GM12878 (cell line): Measurements from ENCODE around the gene WDTC1. TPM values are rescaled to one million over a fixed set of nuclear protein-coding genes. Genes with fewer than 3 reads are reported as not detected.

ENCODE experiments used
- ATAC-seq: fragments of 200-7000 bp; cut with Tn5 transposase; 3 replicates; pipeline ENCODE4 v1.9.1; 2020; ENCODE audit warnings: mild to moderate bottlenecking, moderate library complexity
- BruUV-seq: library from RNA; stranded (reverse); fragments of 400-500 nt; replicated peaks from 2 replicates; lab custom pipeline; 2021; lab: Mats Ljungman, UMichigan
- CTCF ChIA-PET: fragments of 300-600 bp; sonication (Branson Sonifier 250); formaldehyde crosslinking; extraction: SDS; loops from one replicate; lab custom pipeline; 2021; ENCODE audit warnings: inconsistent platforms; lab: Yijun Ruan, JAX
- POLR2A ChIA-PET: fragments of 350-600 bp; formaldehyde crosslinking; extraction: SDS; loops from one replicate; lab custom pipeline; 2021; ENCODE audit warnings: inconsistent platforms; lab: Charles Lee
- RAD21 ChIA-PET: fragments of 300-600 bp; sonication (Branson Sonifier 250); formaldehyde crosslinking; loops from one replicate; lab custom pipeline; 2023; ENCODE audit warnings: antibody characterized with exemption; ENCODE audit not compliant: unreplicated experiment; lab: Charles Lee
- SMC1A ChIA-PET: fragments of 300-600 bp; sonication (Branson Sonifier 250); formaldehyde crosslinking; loops from one replicate; lab custom pipeline; 2023; ENCODE audit not compliant: unreplicated experiment, uncharacterized antibody; lab: Charles Lee
- DNase-seq: peaks from one replicate; pipeline ENCODE4 v3.0.0-alpha.2; 2011; ENCODE audit warnings: low read depth, low spot score
- FAIRE-seq: peaks from 3 replicates; lab custom pipeline; 2011; peaks lifted over from hg19 to GRCh38; lab: Jason Lieb, UNC
- H2AFZ ChIP-seq: 2 replicates; pipeline ENCODE4 v1.6.0; 2011; ENCODE audit warnings: low read depth, low read length, control low read depth; ENCODE audit not compliant: control insufficient read depth
- H3K27ac ChIP-seq: 2 replicates; pipeline ENCODE4 v1.5.1; 2011; ENCODE audit warnings: control low read depth; ENCODE audit not compliant: control insufficient read depth, insufficient read depth
- H3K27me3 ChIP-seq, 2 experiments: replicated peaks in 1 of 2; 2 replicates each; pipeline versions ENCODE4 v1.6.0 to v1.6.1; 2011; ENCODE audit warnings: low read length in 1 of 2; ENCODE audit not compliant: control insufficient read depth in 2 of 2, insufficient read depth in 2 of 2
- H3K36me3 ChIP-seq, 2 experiments: 2 replicates each; pipeline ENCODE4 v1.5.1; 2011; ENCODE audit warnings: low read length in 1 of 2; ENCODE audit not compliant: control insufficient read depth in 2 of 2, insufficient read depth in 2 of 2
- H3K4me1 ChIP-seq: 2 replicates; pipeline ENCODE4 v1.6.1; 2011; ENCODE audit warnings: mild to moderate bottlenecking, low read length, moderate library complexity, mixed read lengths; ENCODE audit not compliant: control insufficient read depth, insufficient read depth
- H3K4me2 ChIP-seq: 2 replicates; pipeline ENCODE4 v1.6.0; 2011; ENCODE audit warnings: control low read depth; ENCODE audit not compliant: control insufficient read depth, insufficient read depth
- H3K4me3 ChIP-seq: fragments of 200-600 bp; sonication (generic); 2 replicates; pipeline ENCODE4 v1.5.1; 2016
- H3K79me2 ChIP-seq: 2 replicates; pipeline ENCODE4 v1.6.0; 2011; ENCODE audit warnings: low read length; ENCODE audit not compliant: control insufficient read depth, insufficient read depth
- H3K9ac ChIP-seq: 2 replicates; pipeline ENCODE4 v1.8.0; 2011; ENCODE audit warnings: low read length, control low read depth, mixed read lengths; ENCODE audit not compliant: control insufficient read depth, insufficient read depth
- H3K9me3 ChIP-seq: replicated peaks from 3 replicates; pipeline ENCODE4 v1.5.1; 2011; ENCODE audit warnings: mild to moderate bottlenecking, low read length; ENCODE audit not compliant: control insufficient read depth, insufficient read depth
- H4K20me1 ChIP-seq: 2 replicates; pipeline ENCODE4 v1.6.0; 2011; ENCODE audit not compliant: control insufficient read depth, insufficient read depth
- HCFC1 ChIP-seq: fragments of 150-350 bp; IDR thresholded peaks from 2 replicates; pipeline ENCODE4 v1.6.1; 2014; ENCODE audit warnings: low read length
- NR2C1 ChIP-seq: fragments of 450-650 bp; IDR thresholded peaks from 2 replicates; pipeline ENCODE4 v1.6.1; 2017; ENCODE audit warnings: antibody characterized with exemption, mild to moderate bottlenecking, moderate library complexity
- POLR2AphosphoS2 ChIP-seq: IDR thresholded peaks from 2 replicates; pipeline ENCODE4 v1.6.1; 2011; ENCODE audit warnings: low read depth, mild to moderate bottlenecking, low read length, improper control_type of control experiment, moderate library complexity
- RCOR1 ChIP-seq: conservative IDR thresholded peaks from 2 replicates; pipeline ENCODE4 v1.6.1; 2012; ENCODE audit warnings: low read depth, low read length, improper control_type of control experiment
- SRF ChIP-seq, 2 experiments: IDR thresholded peaks; 2 replicates each; pipeline ENCODE4 v1.6.1; 2011; ENCODE audit warnings: low read depth in 2 of 2, low read length in 2 of 2, mild to moderate bottlenecking in 1 of 2, moderate library complexity in 1 of 2
- TCF12 ChIP-seq: IDR thresholded peaks from 2 replicates; pipeline ENCODE4 v1.6.1; 2011; ENCODE audit warnings: low read depth, mild to moderate bottlenecking, low read length
- ZBED1 ChIP-seq: IDR thresholded peaks from 2 replicates; pipeline ENCODE4 v1.6.1; 2016; ENCODE audit warnings: borderline replicate concordance
- WGBS: methylation state at CpG from one replicate; pipeline ENCODE4 v1.1.6; 2016; ENCODE audit warnings: low lambda C conversion rate; ENCODE audit not compliant: insufficient replicate concordance, insufficient coverage; ENCODE audit errors: missing lambda C conversion rate; 5-methylcytosine and 5-hydroxymethylcytosine counted together
- in situ Hi-C: fragments of 300-500 bp; cut with MboI; formaldehyde crosslinking; loops from 9 replicates; pipeline ENCODE4 v1.14.3; 2018; ENCODE audit warnings: mixed read lengths
- intact Hi-C: fragments of 100-400 bp; cut with micrococcal nuclease; formaldehyde crosslinking; loops from one replicate; pipeline ENCODE4 v1.14.2; 2022; ENCODE audit not compliant: unreplicated experiment
- polyA plus RNA-seq, 11 experiments: library from polyadenylated mRNA; depleted of rRNA in 4 of 11; unstranded in 6 of 11; stranded (reverse) in 5 of 11; fragments of >200 nt; fragmentation: Nextera tagmentation in 4 of 11; fragmentation: Illumina TruSeq in 1 of 11; extraction: Ambion mirVana in 4 of 11; extraction: Trizol in 1 of 11; gene quantifications; 1 replicate in 1 of 11; 2 replicates in 10 of 11; pipeline versions ENCODE4 v1.2.1 to v1.2.3, GENCODE V29; 2011 to 2016; ENCODE audit warnings: inconsistent platforms in 2 of 11, missing spikeins in 2 of 11, low read depth in 1 of 11
- total RNA-seq, 4 experiments: library from RNA; depleted of rRNA in 3 of 4; stranded (reverse); fragments of >200 nt in 3 of 4; fragmentation: Illumina TruSeq in 1 of 4; extraction: Trizol in 1 of 4; gene quantifications; 2 replicates each; pipeline versions ENCODE4 v1.2.1 to v1.2.3, GENCODE V29; 2013 to 2021
- TF ChIP-seq, protein P1 (sequence below): IDR thresholded peaks from 2 replicates; pipeline ENCODE4 v1.6.1; 2011; ENCODE audit warnings: low read depth, low read length, improper control_type of control experiment, borderline replicate concordance

WDTC1 gene
- total and polyA plus RNA-seq, 10 of the 15 experiments (the other 5 are each of a cell fraction or from before 2014, with no cell fraction given): 0.21 to 28.7 (median 7.6) TPM

DNA sequence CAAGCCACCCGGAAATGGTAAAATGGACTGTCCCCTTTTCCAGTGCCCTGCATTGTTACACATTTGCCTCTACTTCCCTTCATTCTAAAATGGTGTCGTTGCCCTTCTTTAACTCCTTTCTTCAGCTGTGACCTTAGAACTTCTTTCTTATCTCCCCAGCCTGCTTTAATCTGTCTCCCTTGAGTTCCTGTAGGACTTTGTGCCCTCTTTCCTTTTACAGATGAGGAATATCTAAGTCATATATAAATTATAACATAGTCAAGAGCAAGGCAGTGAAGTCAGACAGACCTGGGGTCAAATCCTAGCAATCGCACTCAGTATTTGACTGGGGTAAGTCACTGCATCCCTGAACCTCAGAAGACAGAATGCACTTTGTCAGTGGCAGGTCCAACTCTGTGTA lies 56.1 kb downstream of the WDTC1 start:
- no TSS peak for BruUV-seq
- H3K27ac ChIP-seq: no peak overlapping the region
- SMC1A ChIA-PET: no interaction called here
- no peak overlapping the region for H3K4me2 ChIP-seq
- TF ChIP-seq NR2C1 (no peak), SRF (IDR thresholded peaks at IDR 0.05; ENCODE audit: low read depth in 2 of 2, low read length in 2 of 2) (no peak), ZBED1 (no peak), HCFC1 (no peak), RCOR1 (no peak), TCF12 (no peak), POLR2AphosphoS2 (no peak)
- TF ChIP-seq, protein P1, sequence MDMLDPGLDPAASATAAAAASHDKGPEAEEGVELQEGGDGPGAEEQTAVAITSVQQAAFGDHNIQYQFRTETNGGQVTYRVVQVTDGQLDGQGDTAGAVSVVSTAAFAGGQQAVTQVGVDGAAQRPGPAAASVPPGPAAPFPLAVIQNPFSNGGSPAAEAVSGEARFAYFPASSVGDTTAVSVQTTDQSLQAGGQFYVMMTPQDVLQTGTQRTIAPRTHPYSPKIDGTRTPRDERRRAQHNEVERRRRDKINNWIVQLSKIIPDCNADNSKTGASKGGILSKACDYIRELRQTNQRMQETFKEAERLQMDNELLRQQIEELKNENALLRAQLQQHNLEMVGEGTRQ: no peak
- TF ChIP-seq, all 136 proteins: peak for 0
- ATAC-seq (no peak), DNase-seq (no peak), FAIRE-seq (no peak)
- ChIA-PET CTCF (interaction anchor here (1.4 kb wide), 1 partner anchor 11 kb away, joined by 4 read pairs; no protein-coding TSS in a partner anchor), RAD21 (no interaction called here), POLR2A (no interaction called here)
- Histone ChIP-seq H3K9me3 (no peaks in the 10 kb centered on the region), H3K4me3 (no peak overlapping the region), H2AFZ (no peak overlapping the region), H3K36me3 (peaks cover 0 to 6% of the 10 kb centered on the region in 2 experiments; a peak in 2 of 4 replicates), H3K9ac (no peak overlapping the region), H3K4me1 (no peaks in the 10 kb centered on the region), H4K20me1 (no peaks in the 10 kb centered on the region), H3K79me2 (no peaks in the 10 kb centered on the region), H3K27me3 (no peaks in the 10 kb centered on the region)
- WGBS: 93% methylated on average over 3 of the region's 3 CpGs
- intact Hi-C loops: no loop called here
- in situ Hi-C loops: no loop called here
